Activated B cell treated with CpG ODN at 0.5 μM for 24 hours (primary cell): ENCODE data around the gene ZNF280B. TPM values are rescaled to one million over a fixed set of nuclear protein-coding genes. Genes with fewer than 3 reads are reported as not detected.

Experiments used
- ATAC-seq: fragments of 200-7000 bp; cut with Tn5 transposase; one replicate; pipeline ENCODE4 v1.10.0; 2021; ENCODE audit warnings: low read depth, mild to moderate bottlenecking, moderate library complexity
- CTCF ChIA-PET: fragments of 350-600 bp; sonication (Branson Sonifier 250); formaldehyde crosslinking; loops from one replicate; lab custom pipeline; 2021; ENCODE audit warnings: antibody characterized with exemption; lab: Charles Lee
- POLR2A ChIA-PET: fragments of 350-600 bp; sonication (Branson Sonifier 250); formaldehyde crosslinking; loops from one replicate; lab custom pipeline; 2021; ENCODE audit warnings: antibody characterized with exemption; lab: Charles Lee
- DNase-seq: peaks from one replicate; pipeline ENCODE4 v3.0.0; 2022
- H3K27ac Mint-ChIP-seq: one replicate; pipeline ENCODE4 v1.8.0; 2020; ENCODE audit warnings: mixed read lengths
- H3K27me3 Mint-ChIP-seq: one replicate; pipeline ENCODE4 v1.8.0; 2021; ENCODE audit warnings: mixed read lengths
- H3K36me3 Mint-ChIP-seq: one replicate; pipeline ENCODE4 v1.8.0; 2021; ENCODE audit warnings: low read depth, mixed read lengths
- H3K4me1 Mint-ChIP-seq: one replicate; pipeline ENCODE4 v1.8.0; 2021; ENCODE audit warnings: mixed read lengths
- H3K4me3 Mint-ChIP-seq: one replicate; pipeline ENCODE4 v1.8.0; 2020; ENCODE audit warnings: mild to moderate bottlenecking, mixed read lengths
- H3K9me3 Mint-ChIP-seq: one replicate; pipeline ENCODE4 v1.8.0; 2020; ENCODE audit warnings: mixed read lengths
- intact Hi-C: fragments of 100-400 bp; cut with micrococcal nuclease; formaldehyde crosslinking; loops from one replicate; pipeline ENCODE4 v1.15.1; 2024
- total RNA-seq: library from RNA; stranded (reverse); gene quantifications from 2 replicates; pipeline ENCODE4 v1.2.3, GENCODE V29; 2022
- TF ChIP-seq, protein P1 (sequence below): fragments of 200-600 bp; IDR thresholded peaks from one replicate; pipeline ENCODE4 v1.8.0; 2022; ENCODE audit warnings: antibody characterized with exemption, mild to moderate bottlenecking

Gene ZNF280B
- total RNA-seq, 1 donor from 2014 or later = 2.5 TPM

DNA sequence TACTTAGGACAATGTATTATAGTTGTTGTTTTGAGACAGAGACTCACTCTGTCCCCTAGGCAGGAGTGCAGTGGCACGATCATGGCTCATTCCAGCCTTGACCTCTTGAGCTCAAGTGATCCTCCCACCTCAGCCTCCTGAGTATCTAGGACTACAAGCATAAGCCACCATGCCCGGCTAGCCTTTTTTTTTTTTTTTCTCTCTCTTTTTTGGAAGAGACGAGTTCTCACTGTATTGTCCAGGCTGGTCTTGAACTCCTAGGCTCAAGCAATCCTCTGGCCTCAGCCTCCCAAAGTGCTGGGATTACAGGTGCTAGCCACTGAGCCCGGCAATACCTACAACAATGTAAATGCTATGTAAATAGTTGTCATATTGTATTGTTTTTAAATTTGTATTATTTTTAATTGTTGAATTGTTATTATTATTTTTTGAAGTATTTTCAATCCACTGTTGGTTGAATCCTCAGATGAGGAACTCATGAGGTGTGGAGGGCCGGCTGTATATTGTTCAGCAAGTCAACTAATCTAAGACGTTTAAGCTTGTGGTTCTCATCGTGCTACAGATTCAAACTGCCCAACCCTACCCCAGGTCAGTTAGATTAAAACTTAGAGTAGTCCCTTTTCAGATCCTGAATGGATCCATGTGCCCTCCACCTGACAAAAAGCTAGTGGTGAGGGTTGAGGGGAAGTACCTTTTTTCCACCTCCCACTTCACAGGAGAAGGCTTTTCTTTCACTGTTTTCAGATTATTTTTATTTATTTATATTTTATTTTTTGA, 23.4 kb upstream of the ZNF280B start:
- no peak overlapping the region for H3K27ac Mint-ChIP-seq
- intact Hi-C loops = no loop called here
- DNase-seq (no peak), ATAC-seq (no peak)
- POLR2A ChIA-PET = no interaction called here
- peaks cover 2% of the 10 kb centered on the region for H3K9me3 Mint-ChIP-seq
- TF ChIP-seq, protein P1, sequence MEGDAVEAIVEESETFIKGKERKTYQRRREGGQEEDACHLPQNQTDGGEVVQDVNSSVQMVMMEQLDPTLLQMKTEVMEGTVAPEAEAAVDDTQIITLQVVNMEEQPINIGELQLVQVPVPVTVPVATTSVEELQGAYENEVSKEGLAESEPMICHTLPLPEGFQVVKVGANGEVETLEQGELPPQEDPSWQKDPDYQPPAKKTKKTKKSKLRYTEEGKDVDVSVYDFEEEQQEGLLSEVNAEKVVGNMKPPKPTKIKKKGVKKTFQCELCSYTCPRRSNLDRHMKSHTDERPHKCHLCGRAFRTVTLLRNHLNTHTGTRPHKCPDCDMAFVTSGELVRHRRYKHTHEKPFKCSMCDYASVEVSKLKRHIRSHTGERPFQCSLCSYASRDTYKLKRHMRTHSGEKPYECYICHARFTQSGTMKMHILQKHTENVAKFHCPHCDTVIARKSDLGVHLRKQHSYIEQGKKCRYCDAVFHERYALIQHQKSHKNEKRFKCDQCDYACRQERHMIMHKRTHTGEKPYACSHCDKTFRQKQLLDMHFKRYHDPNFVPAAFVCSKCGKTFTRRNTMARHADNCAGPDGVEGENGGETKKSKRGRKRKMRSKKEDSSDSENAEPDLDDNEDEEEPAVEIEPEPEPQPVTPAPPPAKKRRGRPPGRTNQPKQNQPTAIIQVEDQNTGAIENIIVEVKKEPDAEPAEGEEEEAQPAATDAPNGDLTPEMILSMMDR = no peak
- peaks cover 2% of the 10 kb centered on the region for H3K27me3 Mint-ChIP-seq
- no peak overlapping the region for H3K4me3 Mint-ChIP-seq
- peaks cover 1% of the 10 kb centered on the region for H3K4me1 Mint-ChIP-seq
- no peaks in the 10 kb centered on the region for H3K36me3 Mint-ChIP-seq
- CTCF ChIA-PET = no interaction called here

DNA sequence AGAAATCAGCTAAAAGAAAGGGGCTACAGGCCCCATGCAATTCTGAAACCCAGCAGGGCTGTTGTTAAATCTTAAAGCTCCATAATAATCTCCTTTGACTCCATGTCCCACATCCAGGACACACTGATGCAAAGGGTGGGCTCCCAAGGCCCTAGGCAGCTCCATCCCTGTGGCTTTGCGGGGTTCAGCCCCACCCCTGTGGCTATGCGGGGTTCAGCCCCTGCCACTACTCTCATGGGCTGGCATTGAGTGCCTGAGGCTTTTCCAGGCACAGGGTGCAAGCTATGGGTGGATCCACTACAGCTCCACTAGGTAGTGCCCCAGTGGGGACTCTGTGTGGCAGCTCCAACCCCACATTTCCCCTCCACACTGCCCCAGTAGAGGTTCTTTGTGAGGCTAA, 20.2 kb upstream of the ZNF280B start:
- H3K27ac Mint-ChIP-seq = no peak overlapping the region
- no peak for DNase-seq
- H3K27me3 Mint-ChIP-seq = peaks cover 6% of the 10 kb centered on the region
- H3K36me3 Mint-ChIP-seq = no peaks in the 10 kb centered on the region
- peaks cover 10% of the 10 kb centered on the region for H3K4me1 Mint-ChIP-seq
- CTCF ChIA-PET = no interaction called here
- TF ChIP-seq, protein P1 = no peak
- intact Hi-C loops = no loop called here
- no peak for ATAC-seq
- POLR2A ChIA-PET = no interaction called here
- peaks cover 2% of the 10 kb centered on the region for H3K9me3 Mint-ChIP-seq
- no peak overlapping the region for H3K4me3 Mint-ChIP-seq

DNA sequence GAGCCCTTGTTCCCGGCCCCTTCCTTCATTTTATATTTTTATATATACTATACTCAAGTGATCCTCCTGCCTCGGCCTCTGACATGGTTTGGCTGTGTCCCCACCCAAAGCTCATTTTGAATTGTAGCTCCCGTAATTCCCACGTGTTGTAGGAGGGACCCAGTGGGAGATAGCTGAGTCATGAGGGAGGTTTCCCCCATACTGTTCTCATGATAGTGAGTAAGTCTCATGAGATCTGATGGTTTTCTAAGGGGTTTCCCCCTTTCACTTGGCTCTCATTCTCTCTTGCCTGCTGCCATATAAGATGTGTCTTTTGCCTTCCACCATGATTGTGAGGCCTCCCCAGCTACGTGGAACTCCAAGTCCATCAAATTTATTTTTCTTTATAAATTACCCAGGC, 18.8 kb upstream of the ZNF280B start:
- intact Hi-C loops = no loop called here
- peaks cover 10% of the 10 kb centered on the region for H3K4me1 Mint-ChIP-seq
- no peak overlapping the region for H3K4me3 Mint-ChIP-seq
- TF ChIP-seq, protein P1 = no peak
- ATAC-seq (no peak), DNase-seq (no peak)
- peaks cover 5% of the 10 kb centered on the region for H3K27me3 Mint-ChIP-seq
- peaks cover 2% of the 10 kb centered on the region for H3K9me3 Mint-ChIP-seq
- no peaks in the 10 kb centered on the region for H3K36me3 Mint-ChIP-seq
- no peak overlapping the region for H3K27ac Mint-ChIP-seq
- POLR2A ChIA-PET = no interaction called here
- CTCF ChIA-PET = no interaction called here

DNA sequence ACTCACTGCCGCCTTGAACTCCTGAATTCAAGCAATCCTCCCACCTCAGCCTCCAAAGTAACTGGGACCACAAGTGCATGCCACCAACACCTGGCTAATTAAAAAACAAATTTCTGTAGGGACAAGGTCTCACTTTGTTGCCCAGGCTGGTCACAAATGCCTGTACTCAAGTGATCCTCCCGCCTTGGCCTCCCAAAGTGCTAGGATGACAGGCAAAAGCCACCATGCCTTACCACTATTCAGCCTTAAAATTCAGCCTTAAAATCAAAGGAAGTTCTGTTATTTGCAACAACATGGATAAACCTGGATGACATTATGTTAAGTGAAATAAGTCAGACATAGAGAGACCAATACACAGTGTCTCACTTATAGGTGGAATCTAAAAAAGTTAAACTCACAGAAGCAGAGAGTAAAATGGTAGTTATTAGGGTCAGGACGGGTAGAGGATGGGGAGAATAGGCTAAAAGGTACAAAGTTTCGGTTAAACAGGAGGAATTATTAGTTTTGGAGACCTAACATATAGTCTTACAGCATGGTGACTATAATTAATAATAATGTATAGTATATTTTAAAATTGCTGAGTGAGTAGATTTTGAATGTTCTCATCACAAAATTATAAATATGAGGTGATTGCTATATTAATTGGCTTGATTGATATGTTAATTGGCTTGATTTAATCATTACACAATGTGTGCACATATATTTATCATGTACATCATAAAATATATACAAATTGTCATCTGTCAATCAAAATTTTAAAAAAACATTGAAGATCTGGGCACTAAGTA, 17.8 kb upstream of the ZNF280B start:
- Mint-ChIP-seq H3K9me3 (peaks cover 2% of the 10 kb centered on the region), H3K36me3 (no peaks in the 10 kb centered on the region), H3K27ac (no peak overlapping the region), H3K4me1 (peaks cover 10% of the 10 kb centered on the region), H3K27me3 (peaks cover 5% of the 10 kb centered on the region), H3K4me3 (no peak overlapping the region)
- TF ChIP-seq, protein P1 = no peak
- POLR2A ChIA-PET = no interaction called here
- intact Hi-C loops = no loop called here
- DNase-seq (no peak), ATAC-seq (no peak)
- CTCF ChIA-PET = no interaction called here

DNA sequence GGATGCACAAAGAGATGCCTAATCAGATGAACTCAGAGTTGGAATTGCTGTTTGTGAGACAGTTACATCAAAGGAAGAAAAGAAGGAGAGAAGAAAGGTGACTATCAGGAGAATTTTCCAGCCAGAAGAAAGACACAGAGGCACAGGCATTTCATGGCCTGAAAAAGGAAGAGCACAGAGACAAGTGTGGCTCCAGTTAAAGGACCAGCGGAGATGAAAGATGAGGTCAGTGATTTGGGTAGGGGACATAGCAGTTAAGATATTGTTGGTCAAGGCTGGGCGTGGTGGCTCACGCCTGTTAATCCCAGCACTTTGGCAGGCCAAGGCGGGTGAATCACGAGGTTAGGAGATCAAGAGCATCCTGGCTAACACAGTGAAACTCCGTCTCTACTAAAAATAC, 15.0 kb upstream of the ZNF280B start:
- CTCF ChIA-PET = no interaction called here
- no peak overlapping the region for H3K4me3 Mint-ChIP-seq
- intact Hi-C loops = no loop called here

More for the DNA sequence above, 15.0 kb upstream of the ZNF280B start:
- Mint-ChIP-seq H3K36me3 (no peaks in the 10 kb centered on the region), H3K4me1 (peaks cover 14% of the 10 kb centered on the region), H3K27me3 (peaks cover 5% of the 10 kb centered on the region), H3K9me3 (peaks cover 2% of the 10 kb centered on the region), H3K27ac (no peak overlapping the region)
- TF ChIP-seq, protein P1 = no peak
- ATAC-seq (no peak), DNase-seq (no peak)
- POLR2A ChIA-PET = no interaction called here
